HepG2 (cell line): Measurements from ENCODE around the gene POLRMT. TPM values are rescaled to one million over a fixed set of nuclear protein-coding genes. Genes with fewer than 3 reads are reported as not detected.

Experiments used
- AGO1 ChIP-seq: fragments of 200-400 bp; formaldehyde crosslinking; IDR thresholded peaks from 2 replicates; pipeline ENCODE4 v1.6.1; 2017; ENCODE audit warnings: mild to moderate bottlenecking, low read depth, low read length, moderate library complexity; ENCODE audit not compliant: poor library complexity, severe bottlenecking
- FUBP1 ChIP-seq: sonication (generic); formaldehyde crosslinking; IDR thresholded peaks from 2 replicates; pipeline ENCODE4 v1.5.1; 2020; ENCODE audit warnings: missing genetic modification reagents, mild to moderate bottlenecking, borderline replicate concordance
- KAT8 ChIP-seq: IDR thresholded peaks from 2 replicates; pipeline ENCODE4 v1.6.1; 2016; ENCODE audit warnings: missing genetic modification reagents, missing compliant biosample characterization
- MEIS2 ChIP-seq: sonication (generic); formaldehyde crosslinking; IDR thresholded peaks from 2 replicates; pipeline ENCODE4 v1.9.0; 2021; ENCODE audit warnings: mild to moderate bottlenecking, missing genetic modification reagents
- RNF2 ChIP-seq: fragments of 450-650 bp; conservative IDR thresholded peaks from 2 replicates; pipeline ENCODE4 v1.6.1; 2016; ENCODE audit warnings: low read depth
- SNRNP70 ChIP-seq: fragments of 200-400 bp; formaldehyde crosslinking; IDR thresholded peaks from 2 replicates; pipeline ENCODE4 v1.6.1; 2017; ENCODE audit warnings: mild to moderate bottlenecking, low read depth, low read length, moderate library complexity
- YY1 ChIP-seq: IDR thresholded peaks from 2 replicates; pipeline ENCODE4 v1.6.1; 2011; ENCODE audit warnings: low read length, low read depth, moderate library complexity, mild to moderate bottlenecking; ENCODE audit not compliant: insufficient read depth, insufficient replicate concordance
- ZBTB40 ChIP-seq, 2 experiments: fragments of 450-650 bp in 1 of 2; sonication (generic) in 1 of 2; formaldehyde crosslinking in 1 of 2; IDR thresholded peaks; 2 replicates each; pipeline versions ENCODE4 v1.6.1 to v1.8.0; 2016 to 2022; ENCODE audit warnings: antibody characterized with exemption in 1 of 2, mild to moderate bottlenecking in 1 of 2, missing genetic modification reagents in 1 of 2
- ZBTB8A ChIP-seq: sonication (generic); formaldehyde crosslinking; IDR thresholded peaks from 2 replicates; pipeline ENCODE4 v1.4.0; 2020; ENCODE audit warnings: mild to moderate bottlenecking, low read depth, missing genetic modification reagents, borderline replicate concordance
- ZFP1 ChIP-seq: IDR thresholded peaks from 2 replicates; pipeline ENCODE4 v1.6.1; 2016
- ZNF224 ChIP-seq: sonication (generic); formaldehyde crosslinking; IDR thresholded peaks from 2 replicates; pipeline ENCODE4 v1.5.0; 2020; ENCODE audit warnings: mild to moderate bottlenecking, missing genetic modification reagents
- ZNF331 ChIP-seq: sonication (generic); formaldehyde crosslinking; IDR thresholded peaks from 2 replicates; pipeline ENCODE4 v1.4.0; 2020; ENCODE audit warnings: missing genetic modification reagents
- ZNF383 ChIP-seq: sonication (generic); formaldehyde crosslinking; IDR thresholded peaks from 2 replicates; pipeline ENCODE4 v1.4.0; 2020; ENCODE audit warnings: missing genetic modification reagents, mild to moderate bottlenecking, borderline replicate concordance
- ZNF496 ChIP-seq: sonication (generic); formaldehyde crosslinking; IDR thresholded peaks from 2 replicates; pipeline ENCODE4 v1.8.1; 2023; ENCODE audit warnings: mild to moderate bottlenecking, moderate library complexity, missing genetic modification reagents; ENCODE audit not compliant: insufficient replicate concordance
- ZNF546 ChIP-seq: sonication (generic); formaldehyde crosslinking; conservative IDR thresholded peaks from 2 replicates; pipeline ENCODE4 v1.8.1; 2023; ENCODE audit warnings: mild to moderate bottlenecking, missing genetic modification reagents
- ZNF577 ChIP-seq: sonication (generic); formaldehyde crosslinking; IDR thresholded peaks from 2 replicates; pipeline ENCODE4 v1.4.0; 2020; ENCODE audit warnings: mild to moderate bottlenecking, low read depth, missing genetic modification reagents, borderline replicate concordance
- ZNF784 ChIP-seq: sonication (generic); formaldehyde crosslinking; IDR thresholded peaks from 2 replicates; pipeline ENCODE4 v1.5.1; 2020; ENCODE audit warnings: missing genetic modification reagents, mild to moderate bottlenecking, borderline replicate concordance
- polyA plus RNA-seq, 8 experiments: library from polyadenylated mRNA; depleted of rRNA in 3 of 8; stranded (reverse) in 7 of 8; unstranded in 1 of 8; fragments of >200 nt; fragmentation: Illumina TruSeq in 4 of 8; extraction: Trizol in 4 of 8; gene quantifications; 2 replicates each; pipeline versions ENCODE4 v1.2.1 to v1.2.3, GENCODE V29; 2011 to 2016; ENCODE audit warnings: low read depth in 4 of 8, missing spikeins in 1 of 8, mixed read lengths in 1 of 8; ENCODE audit not compliant: insufficient read depth in 1 of 8
- total RNA-seq, 5 experiments: library from RNA; depleted of rRNA; stranded (reverse); fragments of >200 nt; fragmentation: Illumina TruSeq; extraction: Trizol; gene quantifications; 2 replicates each; pipeline ENCODE4 v1.2.3, GENCODE V29; 2016; ENCODE audit warnings: low read depth in 1 of 5

Gene POLRMT
- total and polyA plus RNA-seq, 2 of the 13 experiments (the other 11 are each of a cell fraction or from before 2014, with no cell fraction given): 78.0 to 101 TPM

GRCh38 chr19:660793-661426 is 27.6 kb upstream of the POLRMT start (continued):
- TF ChIP-seq ZNF784 (CRISPR knock-in tag) (no peak), ZFP1 (CRISPR knock-in tag) (no peak; the same call in 1 of the 2 replicates), ZNF496 (CRISPR knock-in tag) (no peak), FUBP1 (CRISPR knock-in tag) (no peak), RNF2 (no peak), ZNF224 (CRISPR knock-in tag) (no peak), MEIS2 (peak; percentile 92), ZBTB40 (IDR thresholded peaks at IDR 0.05) (no peak), ZBTB40 (CRISPR knock-in tag; IDR thresholded peaks at IDR 0.05) (peak; percentile 75; the same call in 1 of the 2 replicates), ZBTB8A (CRISPR knock-in tag) (no peak), ZNF383 (no peak), ZNF577 (CRISPR knock-in tag) (no peak), ZNF331 (CRISPR knock-in tag) (peak; percentile 38; the same call in 1 of the 2 replicates), AGO1 (no peak), ZNF546 (CRISPR knock-in tag) (no peak), YY1 (no peak), KAT8 (CRISPR knock-in tag) (peak; percentile 77), SNRNP70 (no peak)
